HG03280 (cell line): ENCODE data around the gene LCN10.
"Not testable (repeated sequence)": the region's sequence is repeated elsewhere in the genome, so short reads cannot be mapped to it uniquely, and the experiment has no call there.

ENCODE experiments used
- ATAC-seq: cut with Tn5 transposase; IDR thresholded peaks from one replicate; pipeline ENCODE4 v1.9.1; 2021; ENCODE audit warnings: mild to moderate bottlenecking, moderate library complexity; ENCODE audit not compliant: unreplicated experiment

Gene LCN10

GRCh38 chr9:136773386-136774044 is 30.8 kb upstream of the LCN10 start:
- ATAC-seq: no peak

GRCh38 chr9:136771907-136772415 is 29.2 kb upstream of the LCN10 start:
- no peak for ATAC-seq

GRCh38 chr9:136769710-136770191 is 27.0 kb upstream of the LCN10 start:
- ATAC-seq: no peak

- ATAC-seq: not testable (repeated sequence)
These were observed 23.8 kb upstream of the LCN10 start for GRCh38 chr9:136766410-136767120.

GRCh38 chr9:136765745-136766409 is 23.1 kb upstream of the LCN10 start:
- peak; percentile 50 for ATAC-seq

GRCh38 chr9:136765041-136765440 is 22.3 kb upstream of the LCN10 start:
- no peak for ATAC-seq

GRCh38 chr9:136764301-136764891 is 21.7 kb upstream of the LCN10 start, which contains the start of gene LCN15:
LCN15 (minus strand) TSS chr9:136764518; CDS start chr9:136764488, 30 bp downstream.
- no peak for ATAC-seq

GRCh38 chr9:136763649-136764035 is 20.9 kb upstream of the LCN10 start:
- ATAC-seq: no peak

GRCh38 chr9:136762915-136763648 is 20.3 kb upstream of the LCN10 start:
- ATAC-seq: no peak

- ATAC-seq: no peak
These were observed 19.5 kb upstream of the LCN10 start for GRCh38 chr9:136762221-136762691.

GRCh38 chr9:136761545-136761981 is 18.8 kb upstream of the LCN10 start:
- ATAC-seq: no peak

GRCh38 chr9:136760834-136761544 is 18.2 kb upstream of the LCN10 start:
- ATAC-seq: not testable (repeated sequence)

- no peak for ATAC-seq
These were observed 17.7 kb upstream of the LCN10 start for GRCh38 chr9:136760424-136760823.

- no peak for ATAC-seq
These were observed 16.9 kb upstream of the LCN10 start for GRCh38 chr9:136759436-136760325.

- ATAC-seq: no peak
These were observed 16.3 kb upstream of the LCN10 start for GRCh38 chr9:136759001-136759400.

GRCh38 chr9:136757751-136758140 is 15.0 kb upstream of the LCN10 start:
- no peak for ATAC-seq

- no peak for ATAC-seq
These were observed 14.6 kb upstream of the LCN10 start for GRCh38 chr9:136757328-136757727.

GRCh38 chr9:136756836-136757235 is 14.1 kb upstream of the LCN10 start:
- ATAC-seq: no peak

GRCh38 chr9:136756134-136756438 is 13.3 kb upstream of the LCN10 start:
- no peak for ATAC-seq
